Fibroblast of lung (primary cell): ENCODE measurements around the gene ZNF883. TPM values are rescaled to one million over a fixed set of nuclear protein-coding genes. Genes with fewer than 3 reads are reported as not detected.

Source experiments
- DNase-seq, 2 donors: peaks; one replicate each; pipeline versions ENCODE4 v3.0.0 to v3.0.0-alpha.2; 2010; ENCODE audit warnings: low read depth in 2 of 2
- H2AFZ ChIP-seq: 2 replicates; pipeline ENCODE4 v1.5.1; 2012; ENCODE audit warnings: low read length, control low read depth, inconsistent platforms
- H3K27ac ChIP-seq: 2 replicates; pipeline ENCODE4 v1.5.1; 2011; ENCODE audit warnings: low read length, control low read depth; ENCODE audit not compliant: insufficient read depth
- H3K27me3 ChIP-seq: 2 replicates; pipeline ENCODE4 v1.5.1; 2011; ENCODE audit warnings: mild to moderate bottlenecking, low read length; ENCODE audit not compliant: control insufficient read depth, insufficient read depth
- H3K36me3 ChIP-seq: 2 replicates; pipeline ENCODE4 v1.5.1; 2011; ENCODE audit warnings: low read length; ENCODE audit not compliant: control insufficient read depth, insufficient read depth
- H3K4me1 ChIP-seq: 2 replicates; pipeline ENCODE4 v1.5.1; 2011; ENCODE audit warnings: low read length; ENCODE audit not compliant: control insufficient read depth, insufficient read depth; ENCODE audit errors: extremely low read depth
- H3K4me2 ChIP-seq: 2 replicates; pipeline ENCODE4 v1.5.1; 2011; ENCODE audit warnings: low read length, control low read depth; ENCODE audit not compliant: insufficient read depth; ENCODE audit errors: extremely low read depth
- H3K4me3 ChIP-seq, 4 experiments: fragments of 200-600 bp in 1 of 4; sonication (generic) in 1 of 4; replicated peaks in 1 of 4; 2 replicates each; pipeline ENCODE4 v1.5.1; 2011 to 2016; ENCODE audit warnings: low read length in 4 of 4, low read depth in 3 of 4, mild to moderate bottlenecking in 3 of 4, control low read depth in 2 of 4, inconsistent platforms in 1 of 4, mixed read lengths in 1 of 4; ENCODE audit not compliant: insufficient read depth in 1 of 4; ENCODE audit errors: control extremely low read depth in 1 of 4
- H3K79me2 ChIP-seq: 2 replicates; pipeline ENCODE4 v1.5.1; 2012; ENCODE audit warnings: mild to moderate bottlenecking, low read length, inconsistent platforms; ENCODE audit not compliant: control insufficient read depth, insufficient read depth
- H3K9ac ChIP-seq: 2 replicates; pipeline ENCODE4 v1.5.1; 2011; ENCODE audit warnings: mild to moderate bottlenecking, low read length, control low read depth; ENCODE audit not compliant: insufficient read depth
- H3K9me3 ChIP-seq: 2 replicates; pipeline ENCODE4 v1.5.1; 2012; ENCODE audit warnings: low read depth, low read length; ENCODE audit not compliant: control insufficient read depth, insufficient read depth
- H4K20me1 ChIP-seq: 2 replicates; pipeline ENCODE4 v1.5.1; 2011; ENCODE audit warnings: low read length; ENCODE audit not compliant: control insufficient read depth, insufficient read depth; ENCODE audit errors: extremely low read depth
- EZH2 ChIP-seq: IDR thresholded peaks from 2 replicates; pipeline ENCODE4 v1.5.1; 2012; ENCODE audit warnings: low read length, control low read depth, mild to moderate bottlenecking; ENCODE audit errors: missing control alignments
- polyA plus RNA-seq, 2 donors: library from polyadenylated mRNA; depleted of rRNA in 1 of 2; stranded (reverse) in 1 of 2; unstranded in 1 of 2; fragments of >200 nt; gene quantifications; 2 replicates each; pipeline ENCODE4 v1.2.1, GENCODE V29; 2011 to 2012; ENCODE audit warnings: missing spikeins in 1 of 2
- total RNA-seq: library from RNA; depleted of rRNA; stranded (reverse); fragments of >200 nt; gene quantifications from 2 replicates; pipeline ENCODE4 v1.2.1, GENCODE V29; 2014
- TF ChIP-seq, protein P1 (sequence below), 2 donors: IDR thresholded peaks in 1 of 2; conservative IDR thresholded peaks in 1 of 2; 1 replicate in 1 of 2; 2 replicates in 1 of 2; pipeline ENCODE4 v1.5.1; 2011 to 2012; ENCODE audit warnings: low read length in 2 of 2, control low read depth in 1 of 2, inconsistent platforms in 1 of 2, low read depth in 1 of 2, mild to moderate bottlenecking in 1 of 2

Gene ZNF883
- total and polyA plus RNA-seq, 2 donors (not counting 1 experiment from before 2014, with no cell fraction given), result 2.5 to 9.7 TPM

DNA sequence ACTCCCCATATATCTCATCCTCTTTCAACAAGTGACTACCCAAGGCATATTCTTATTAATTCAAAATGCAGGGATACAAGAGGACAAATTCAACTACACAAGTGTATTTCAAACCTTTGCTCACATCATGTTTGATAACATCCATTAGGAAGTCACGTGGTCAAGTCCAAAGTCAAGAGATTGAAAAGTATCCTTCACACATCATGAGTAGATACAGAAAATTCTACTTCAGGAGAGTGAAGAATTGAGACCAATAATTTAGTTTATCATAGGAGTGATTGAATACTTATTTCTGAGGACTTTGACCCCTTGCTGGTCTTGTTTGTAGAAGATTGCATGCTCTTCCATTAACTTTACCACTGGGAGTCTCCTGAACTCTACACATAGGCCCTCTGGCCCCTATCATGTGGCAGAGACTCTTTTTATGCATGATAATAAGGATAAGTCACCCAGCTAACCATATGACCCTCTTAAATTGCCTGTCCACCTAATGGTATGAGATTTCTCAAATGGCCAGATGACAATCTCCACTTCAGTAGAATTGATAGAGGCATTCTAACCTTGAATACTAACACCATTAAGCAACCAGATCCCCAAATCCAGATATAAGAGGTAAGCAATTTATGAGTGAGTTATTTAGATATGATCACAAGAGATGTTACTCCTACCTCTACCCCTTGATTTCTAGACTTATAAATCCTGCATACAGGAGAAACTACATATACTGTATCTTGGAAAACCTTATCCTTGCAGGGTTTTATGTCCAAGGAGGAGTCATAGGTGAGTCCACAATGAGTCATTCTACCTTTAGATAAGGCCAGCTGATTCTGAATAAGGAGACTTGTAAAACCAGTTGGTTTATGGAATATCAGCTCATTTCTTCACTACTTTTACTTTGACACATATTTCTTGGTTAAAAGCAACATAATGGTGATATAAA lies 94.7 kb downstream of the ZNF883 start:
- H2AFZ ChIP-seq, result no peak overlapping the region
- H3K9ac ChIP-seq, result no peak overlapping the region
- H3K27me3 ChIP-seq, result peaks cover 2% of the 10 kb centered on the region
- no peaks in the 10 kb centered on the region for H3K9me3 ChIP-seq
- H3K4me3 ChIP-seq, result no peak overlapping the region
- no peaks in the 10 kb centered on the region for H4K20me1 ChIP-seq
- H3K4me2 ChIP-seq, result no peak overlapping the region
- no peak overlapping the region for H3K27ac ChIP-seq
- no peaks in the 10 kb centered on the region for H3K4me1 ChIP-seq
- TF ChIP-seq, protein P1, sequence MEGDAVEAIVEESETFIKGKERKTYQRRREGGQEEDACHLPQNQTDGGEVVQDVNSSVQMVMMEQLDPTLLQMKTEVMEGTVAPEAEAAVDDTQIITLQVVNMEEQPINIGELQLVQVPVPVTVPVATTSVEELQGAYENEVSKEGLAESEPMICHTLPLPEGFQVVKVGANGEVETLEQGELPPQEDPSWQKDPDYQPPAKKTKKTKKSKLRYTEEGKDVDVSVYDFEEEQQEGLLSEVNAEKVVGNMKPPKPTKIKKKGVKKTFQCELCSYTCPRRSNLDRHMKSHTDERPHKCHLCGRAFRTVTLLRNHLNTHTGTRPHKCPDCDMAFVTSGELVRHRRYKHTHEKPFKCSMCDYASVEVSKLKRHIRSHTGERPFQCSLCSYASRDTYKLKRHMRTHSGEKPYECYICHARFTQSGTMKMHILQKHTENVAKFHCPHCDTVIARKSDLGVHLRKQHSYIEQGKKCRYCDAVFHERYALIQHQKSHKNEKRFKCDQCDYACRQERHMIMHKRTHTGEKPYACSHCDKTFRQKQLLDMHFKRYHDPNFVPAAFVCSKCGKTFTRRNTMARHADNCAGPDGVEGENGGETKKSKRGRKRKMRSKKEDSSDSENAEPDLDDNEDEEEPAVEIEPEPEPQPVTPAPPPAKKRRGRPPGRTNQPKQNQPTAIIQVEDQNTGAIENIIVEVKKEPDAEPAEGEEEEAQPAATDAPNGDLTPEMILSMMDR (conservative IDR thresholded peaks at IDR 0.05 in 1 of 2, IDR thresholded peaks at IDR 0.05 in 1 of 2; ENCODE audit: low read depth in 1 of 2, low read length in 2 of 2), result no peak
- TF ChIP-seq EZH2, result no peak
- H3K79me2 ChIP-seq, result no peaks in the 10 kb centered on the region
- no peaks in the 10 kb centered on the region for H3K36me3 ChIP-seq
- no peak for DNase-seq

DNA sequence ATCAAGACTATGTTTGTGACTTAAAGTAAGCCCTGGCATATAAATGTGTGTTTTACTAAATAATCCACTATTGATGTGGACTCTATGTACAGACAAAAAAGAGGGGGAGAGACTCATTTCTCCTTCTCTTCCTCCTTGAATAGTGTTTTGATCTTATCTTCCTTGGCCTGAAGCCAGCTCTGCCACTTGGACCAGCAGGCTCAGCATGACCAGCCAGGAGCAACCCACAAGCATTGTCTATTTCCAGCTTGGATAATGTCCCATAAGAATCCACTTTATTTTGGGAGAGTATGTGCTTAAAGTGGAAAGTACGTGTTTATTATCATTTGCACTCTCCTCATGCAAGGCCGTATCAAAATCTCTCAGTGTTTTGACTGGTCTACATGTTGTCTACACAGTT lies 97.5 kb downstream of the ZNF883 start:
- Histone ChIP-seq H3K36me3 (no peaks in the 10 kb centered on the region), H4K20me1 (no peaks in the 10 kb centered on the region), H3K27me3 (peaks cover 2% of the 10 kb centered on the region), H3K9ac (no peak overlapping the region), H3K4me1 (no peaks in the 10 kb centered on the region), H3K27ac (no peak overlapping the region), H3K79me2 (no peaks in the 10 kb centered on the region), H3K4me3 (no peak overlapping the region), H3K4me2 (no peak overlapping the region), H2AFZ (no peak overlapping the region), H3K9me3 (no peaks in the 10 kb centered on the region)
- TF ChIP-seq EZH2, result no peak
- TF ChIP-seq, protein P1 (conservative IDR thresholded peaks at IDR 0.05 in 1 of 2, IDR thresholded peaks at IDR 0.05 in 1 of 2; ENCODE audit: low read depth in 1 of 2, low read length in 2 of 2), result no peak
- DNase-seq, result no peak

DNA sequence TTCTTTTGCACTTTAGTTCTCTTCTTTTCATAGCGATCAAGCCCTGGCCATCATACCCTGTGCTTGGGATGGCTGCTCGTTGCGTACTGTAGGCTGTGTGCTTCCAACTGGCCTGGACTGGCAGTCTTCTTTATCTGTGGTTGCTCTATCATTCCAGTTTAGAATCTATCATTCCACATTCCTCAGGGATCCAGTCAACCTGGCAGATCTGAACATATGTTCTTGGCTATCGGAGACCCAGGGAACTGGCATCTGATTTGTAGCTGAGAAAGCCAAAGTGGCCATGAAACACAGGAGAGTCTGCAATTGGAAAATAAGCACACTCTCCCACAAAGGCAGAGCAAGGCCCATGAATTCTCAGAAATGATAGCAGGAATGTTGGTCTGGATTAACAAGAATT lies 98.7 kb downstream of the ZNF883 start:
- TF ChIP-seq, protein P1 (conservative IDR thresholded peaks at IDR 0.05 in 1 of 2, IDR thresholded peaks at IDR 0.05 in 1 of 2; ENCODE audit: low read depth in 1 of 2, low read length in 2 of 2), result no peak
- TF ChIP-seq EZH2, result no peak
- peaks cover 2% of the 10 kb centered on the region for H3K27me3 ChIP-seq
- H3K9ac ChIP-seq, result no peak overlapping the region
- no peak overlapping the region for H2AFZ ChIP-seq
- H3K27ac ChIP-seq, result no peak overlapping the region
- H3K79me2 ChIP-seq, result no peaks in the 10 kb centered on the region
- H3K36me3 ChIP-seq, result no peaks in the 10 kb centered on the region
- no peaks in the 10 kb centered on the region for H3K4me1 ChIP-seq
- no peak for DNase-seq
- H3K4me3 ChIP-seq, result no peak overlapping the region
- H3K4me2 ChIP-seq, result no peak overlapping the region
- H4K20me1 ChIP-seq, result no peaks in the 10 kb centered on the region
- no peaks in the 10 kb centered on the region for H3K9me3 ChIP-seq
